GM12873 (cell line): ENCODE measurements around the gene OSR1.

Experiments
- CTCF ChIP-seq: IDR thresholded peaks from 2 replicates; pipeline ENCODE4 v1.5.1; 2012; ENCODE audit warnings: low read depth, mild to moderate bottlenecking, moderate library complexity, low read length, control low read depth; ENCODE audit not compliant: insufficient read depth; ENCODE audit errors: missing control alignments

The OSR1 gene

GRCh38 chr2:19357402-19358241 lies 801 bp downstream of the OSR1 start:
- TF ChIP-seq CTCF: no peak

- TF ChIP-seq CTCF: no peak
Observed at GRCh38 chr2:19356545-19357401, 1.6 kb downstream of the OSR1 start.

GRCh38 chr2:19355931-19356544 lies 2.4 kb downstream of the OSR1 start:
- TF ChIP-seq CTCF: no peak

- no peak for TF ChIP-seq CTCF
Observed at GRCh38 chr2:19355416-19355821, 3.0 kb downstream of the OSR1 start.

- TF ChIP-seq CTCF: no peak
Observed at GRCh38 chr2:19355014-19355405, 3.4 kb downstream of the OSR1 start.

GRCh38 chr2:19353721-19354050 lies 4.7 kb downstream of the OSR1 start:
- no peak for TF ChIP-seq CTCF
